Transverse colon (tissue), 4 donors: ENCODE results near the gene HOGA1.

Experiments used
- EP300 ChIP-seq: sonication (generic); formaldehyde crosslinking; IDR thresholded peaks from one replicate; pipeline ENCODE4 v1.6.1; 2017; ENCODE audit warnings: antibody characterized with exemption, low read depth
- POLR2A ChIP-seq: fragments of 450-650 bp; IDR thresholded peaks from one replicate; pipeline ENCODE4 v1.6.1; 2016; ENCODE audit warnings: antibody characterized with exemption, mild to moderate bottlenecking, moderate library complexity
- POLR2AphosphoS5 ChIP-seq, 3 donors: sonication (generic); formaldehyde crosslinking; IDR thresholded peaks; one replicate each; pipeline ENCODE4 v1.6.1; 2016; ENCODE audit warnings: antibody characterized with exemption in 3 of 3
- TF ChIP-seq, protein P1 (sequence below), 5 experiments: fragments of 200-600 bp in 3 of 5; fragments of 450-650 bp in 2 of 5; sonication (generic) in 3 of 5; IDR thresholded peaks; 1 replicate in 2 of 5; 2 replicates in 3 of 5; pipeline ENCODE4 v1.5.1; 2016 to 2017; ENCODE audit warnings: antibody characterized with exemption in 5 of 5, inconsistent platforms in 3 of 5, mild to moderate bottlenecking in 2 of 5, moderate library complexity in 1 of 5

GRCh38 chr10:97564776-97565175 is 19.4 kb upstream of the HOGA1 start:
- TF ChIP-seq, protein P1, sequence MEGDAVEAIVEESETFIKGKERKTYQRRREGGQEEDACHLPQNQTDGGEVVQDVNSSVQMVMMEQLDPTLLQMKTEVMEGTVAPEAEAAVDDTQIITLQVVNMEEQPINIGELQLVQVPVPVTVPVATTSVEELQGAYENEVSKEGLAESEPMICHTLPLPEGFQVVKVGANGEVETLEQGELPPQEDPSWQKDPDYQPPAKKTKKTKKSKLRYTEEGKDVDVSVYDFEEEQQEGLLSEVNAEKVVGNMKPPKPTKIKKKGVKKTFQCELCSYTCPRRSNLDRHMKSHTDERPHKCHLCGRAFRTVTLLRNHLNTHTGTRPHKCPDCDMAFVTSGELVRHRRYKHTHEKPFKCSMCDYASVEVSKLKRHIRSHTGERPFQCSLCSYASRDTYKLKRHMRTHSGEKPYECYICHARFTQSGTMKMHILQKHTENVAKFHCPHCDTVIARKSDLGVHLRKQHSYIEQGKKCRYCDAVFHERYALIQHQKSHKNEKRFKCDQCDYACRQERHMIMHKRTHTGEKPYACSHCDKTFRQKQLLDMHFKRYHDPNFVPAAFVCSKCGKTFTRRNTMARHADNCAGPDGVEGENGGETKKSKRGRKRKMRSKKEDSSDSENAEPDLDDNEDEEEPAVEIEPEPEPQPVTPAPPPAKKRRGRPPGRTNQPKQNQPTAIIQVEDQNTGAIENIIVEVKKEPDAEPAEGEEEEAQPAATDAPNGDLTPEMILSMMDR (IDR thresholded peaks at IDR 0.05), result no peak
- no peak for TF ChIP-seq POLR2A
- TF ChIP-seq EP300, result no peak
- TF ChIP-seq POLR2AphosphoS5 (IDR thresholded peaks at IDR 0.05), result no peak
